ENCODE data around the gene ACSL1.

Gene ACSL1

GRCh38 chr4:184825896-184826690, at the start of gene ACSL1:
Gene ACSL1, minus strand, starts transcription at chr4:184825968. Its CDS starts 22,454 bp downstream, at chr4:184803514.
- H3K27ac ChIP-seq (ENCODE audit: low read depth, low read length) = peak within 1 kb of the TSS; percentile 59
- H3K4me3 ChIP-seq (ENCODE audit: low read length) = peak within 1 kb of the TSS; percentile 79
- no peak within 1 kb of the TSS for H3K9ac ChIP-seq (ENCODE audit: low read length)
- H3K27me3 ChIP-seq (ENCODE audit: control insufficient read depth, insufficient read depth, low read length) = no peaks in the 10 kb centered on the region
- H3K4me1 ChIP-seq (ENCODE audit: control insufficient read depth, insufficient read depth, low read length) = peaks cover 2% of the 10 kb centered on the region
- no peaks in the 10 kb centered on the region for H3K36me3 ChIP-seq (ENCODE audit: control insufficient read depth, insufficient read depth, low read length)

GRCh38 chr4:184873054-184873453, 47.3 kb upstream of the ACSL1 start:
- Histone ChIP-seq H3K9ac (ENCODE audit: low read length) (no peak overlapping the region), H3K27me3 (ENCODE audit: control insufficient read depth, insufficient read depth, low read length) (no peaks in the 10 kb centered on the region), H3K4me3 (ENCODE audit: low read length) (no peak overlapping the region)

GRCh38 chr4:184870718-184871117, 45.0 kb upstream of the ACSL1 start:
- Histone ChIP-seq H3K4me3 (ENCODE audit: low read length) (no peak overlapping the region), H3K27ac (ENCODE audit: low read depth, low read length) (no peak overlapping the region), H3K36me3 (ENCODE audit: control insufficient read depth, insufficient read depth, low read length) (no peaks in the 10 kb centered on the region), H3K9ac (ENCODE audit: low read length) (no peak overlapping the region), H3K4me1 (ENCODE audit: control insufficient read depth, insufficient read depth, low read length) (no peaks in the 10 kb centered on the region), H3K27me3 (ENCODE audit: control insufficient read depth, insufficient read depth, low read length) (no peaks in the 10 kb centered on the region)

More at GRCh38 chr4:184873054-184873453, 47.3 kb upstream of the ACSL1 start:
- no peak overlapping the region for H3K27ac ChIP-seq (ENCODE audit: low read depth, low read length)
- H3K36me3 ChIP-seq (ENCODE audit: control insufficient read depth, insufficient read depth, low read length) = no peaks in the 10 kb centered on the region
- H3K4me1 ChIP-seq (ENCODE audit: control insufficient read depth, insufficient read depth, low read length) = no peaks in the 10 kb centered on the region

- H3K4me3 ChIP-seq (ENCODE audit: low read length) = no peak overlapping the region
- no peak overlapping the region for H3K9ac ChIP-seq (ENCODE audit: low read length)
- no peaks in the 10 kb centered on the region for H3K27me3 ChIP-seq (ENCODE audit: control insufficient read depth, insufficient read depth, low read length)
- H3K4me1 ChIP-seq (ENCODE audit: control insufficient read depth, insufficient read depth, low read length) = no peaks in the 10 kb centered on the region
- no peak overlapping the region for H3K27ac ChIP-seq (ENCODE audit: low read depth, low read length)
- H3K36me3 ChIP-seq (ENCODE audit: control insufficient read depth, insufficient read depth, low read length) = no peaks in the 10 kb centered on the region
Measured at GRCh38 chr4:184868623-184869022, 42.9 kb upstream of the ACSL1 start.

GRCh38 chr4:184863916-184864315, 38.1 kb upstream of the ACSL1 start:
- Histone ChIP-seq H3K36me3 (ENCODE audit: control insufficient read depth, insufficient read depth, low read length) (no peaks in the 10 kb centered on the region), H3K27me3 (ENCODE audit: control insufficient read depth, insufficient read depth, low read length) (no peaks in the 10 kb centered on the region), H3K27ac (ENCODE audit: low read depth, low read length) (no peak overlapping the region), H3K4me1 (ENCODE audit: control insufficient read depth, insufficient read depth, low read length) (no peaks in the 10 kb centered on the region), H3K4me3 (ENCODE audit: low read length) (no peak overlapping the region), H3K9ac (ENCODE audit: low read length) (no peak overlapping the region)

GRCh38 chr4:184861047-184861446, 35.3 kb upstream of the ACSL1 start:
- H3K27me3 ChIP-seq (ENCODE audit: control insufficient read depth, insufficient read depth, low read length) = no peaks in the 10 kb centered on the region
- no peaks in the 10 kb centered on the region for H3K36me3 ChIP-seq (ENCODE audit: control insufficient read depth, insufficient read depth, low read length)
- no peak overlapping the region for H3K4me3 ChIP-seq (ENCODE audit: low read length)
- H3K9ac ChIP-seq (ENCODE audit: low read length) = no peak overlapping the region
- no peak overlapping the region for H3K27ac ChIP-seq (ENCODE audit: low read depth, low read length)
- no peaks in the 10 kb centered on the region for H3K4me1 ChIP-seq (ENCODE audit: control insufficient read depth, insufficient read depth, low read length)

GRCh38 chr4:184860018-184860779, 34.4 kb upstream of the ACSL1 start:
- no peak overlapping the region for H3K9ac ChIP-seq (ENCODE audit: low read length)
- no peak overlapping the region for H3K27ac ChIP-seq (ENCODE audit: low read depth, low read length)
- H3K27me3 ChIP-seq (ENCODE audit: control insufficient read depth, insufficient read depth, low read length) = no peaks in the 10 kb centered on the region
- no peaks in the 10 kb centered on the region for H3K4me1 ChIP-seq (ENCODE audit: control insufficient read depth, insufficient read depth, low read length)
- no peaks in the 10 kb centered on the region for H3K36me3 ChIP-seq (ENCODE audit: control insufficient read depth, insufficient read depth, low read length)
- H3K4me3 ChIP-seq (ENCODE audit: low read length) = no peak overlapping the region

GRCh38 chr4:184857441-184858121, 31.8 kb upstream of the ACSL1 start:
- no peak overlapping the region for H3K27ac ChIP-seq (ENCODE audit: low read depth, low read length)
- H3K27me3 ChIP-seq (ENCODE audit: control insufficient read depth, insufficient read depth, low read length) = no peaks in the 10 kb centered on the region
- H3K4me3 ChIP-seq (ENCODE audit: low read length) = no peak overlapping the region
- no peak overlapping the region for H3K9ac ChIP-seq (ENCODE audit: low read length)
- H3K36me3 ChIP-seq (ENCODE audit: control insufficient read depth, insufficient read depth, low read length) = no peaks in the 10 kb centered on the region
- H3K4me1 ChIP-seq (ENCODE audit: control insufficient read depth, insufficient read depth, low read length) = no peaks in the 10 kb centered on the region

- Histone ChIP-seq H3K36me3 (ENCODE audit: control insufficient read depth, insufficient read depth, low read length) (no peaks in the 10 kb centered on the region), H3K4me3 (ENCODE audit: low read length) (no peak overlapping the region), H3K4me1 (ENCODE audit: control insufficient read depth, insufficient read depth, low read length) (no peaks in the 10 kb centered on the region), H3K27ac (ENCODE audit: low read depth, low read length) (no peak overlapping the region), H3K27me3 (ENCODE audit: control insufficient read depth, insufficient read depth, low read length) (no peaks in the 10 kb centered on the region), H3K9ac (ENCODE audit: low read length) (no peak overlapping the region)
Measured at GRCh38 chr4:184856277-184856609, 30.5 kb upstream of the ACSL1 start.

GRCh38 chr4:184854673-184855072, 28.9 kb upstream of the ACSL1 start:
- no peaks in the 10 kb centered on the region for H3K4me1 ChIP-seq (ENCODE audit: control insufficient read depth, insufficient read depth, low read length)
- no peaks in the 10 kb centered on the region for H3K36me3 ChIP-seq (ENCODE audit: control insufficient read depth, insufficient read depth, low read length)
- H3K27me3 ChIP-seq (ENCODE audit: control insufficient read depth, insufficient read depth, low read length) = no peaks in the 10 kb centered on the region
- no peak overlapping the region for H3K27ac ChIP-seq (ENCODE audit: low read depth, low read length)
- no peak overlapping the region for H3K4me3 ChIP-seq (ENCODE audit: low read length)
- H3K9ac ChIP-seq (ENCODE audit: low read length) = no peak overlapping the region

- Histone ChIP-seq H3K36me3 (ENCODE audit: control insufficient read depth, insufficient read depth, low read length) (no peaks in the 10 kb centered on the region), H3K27ac (ENCODE audit: low read depth, low read length) (no peak overlapping the region), H3K9ac (ENCODE audit: low read length) (no peak overlapping the region), H3K27me3 (ENCODE audit: control insufficient read depth, insufficient read depth, low read length) (no peaks in the 10 kb centered on the region), H3K4me1 (ENCODE audit: control insufficient read depth, insufficient read depth, low read length) (no peaks in the 10 kb centered on the region), H3K4me3 (ENCODE audit: low read length) (no peak overlapping the region)
Measured at GRCh38 chr4:184853436-184853835, 27.7 kb upstream of the ACSL1 start.

GRCh38 chr4:184851886-184852285, 26.1 kb upstream of the ACSL1 start:
- Histone ChIP-seq H3K27me3 (ENCODE audit: control insufficient read depth, insufficient read depth, low read length) (no peaks in the 10 kb centered on the region), H3K27ac (ENCODE audit: low read depth, low read length) (no peak overlapping the region), H3K36me3 (ENCODE audit: control insufficient read depth, insufficient read depth, low read length) (no peaks in the 10 kb centered on the region), H3K4me1 (ENCODE audit: control insufficient read depth, insufficient read depth, low read length) (no peaks in the 10 kb centered on the region), H3K4me3 (ENCODE audit: low read length) (no peak overlapping the region), H3K9ac (ENCODE audit: low read length) (no peak overlapping the region)
